H1 (cell line): ENCODE measurements around the gene ETS1. TPM values are rescaled to one million over a fixed set of nuclear protein-coding genes. Genes with fewer than 3 reads are reported as not detected.

Experiments
- CHD2 ChIP-seq: IDR thresholded peaks from 2 replicates; pipeline ENCODE4 v1.6.1; 2012; ENCODE audit warnings: low read length, improper control_type of control experiment
- POU5F1 ChIP-seq: IDR thresholded peaks from 2 replicates; pipeline ENCODE4 v1.6.1; 2011; ENCODE audit warnings: low read depth, mild to moderate bottlenecking, low read length, moderate library complexity
- SIN3A ChIP-seq, 2 experiments: IDR thresholded peaks in 1 of 2; conservative IDR thresholded peaks in 1 of 2; 2 replicates each; pipeline ENCODE4 v1.6.1; 2011 to 2012; ENCODE audit warnings: low read length in 2 of 2, improper control_type of control experiment in 1 of 2, low read depth in 1 of 2, mild to moderate bottlenecking in 1 of 2
- TAF1 ChIP-seq: IDR thresholded peaks from 2 replicates; pipeline ENCODE4 v1.6.1; 2011; ENCODE audit warnings: mild to moderate bottlenecking, low read depth, low read length
- polyA plus RNA-seq, 7 experiments: library from polyadenylated mRNA; depleted of rRNA in 3 of 7; stranded (reverse) in 5 of 7; unstranded in 2 of 7; fragments of >200 nt in 5 of 7; fragments of 200-250 nt in 2 of 7; gene quantifications; 1 replicate in 5 of 7; 2 replicates in 1 of 7; 4 replicates in 1 of 7; pipeline versions ENCODE4 v1.2.1 to v1.2.3, GENCODE V29; 2011 to 2013; ENCODE audit warnings: missing spikeins in 2 of 7, mixed read lengths in 2 of 7
- total RNA-seq: library from RNA; stranded (reverse); fragmentation: NEBNext Ultra II Directional; extraction: Animal tissue kit (Norgen Biotek cat#: 25700); gene quantifications from 2 replicates; pipeline ENCODE4 v1.2.1, GENCODE V29; 2021

ETS1 gene
- total and polyA plus RNA-seq, 2 of the 8 experiments (the other 6 are each of a cell fraction or from before 2014, with no cell fraction given): 10.0 to 35.3 TPM

DNA sequence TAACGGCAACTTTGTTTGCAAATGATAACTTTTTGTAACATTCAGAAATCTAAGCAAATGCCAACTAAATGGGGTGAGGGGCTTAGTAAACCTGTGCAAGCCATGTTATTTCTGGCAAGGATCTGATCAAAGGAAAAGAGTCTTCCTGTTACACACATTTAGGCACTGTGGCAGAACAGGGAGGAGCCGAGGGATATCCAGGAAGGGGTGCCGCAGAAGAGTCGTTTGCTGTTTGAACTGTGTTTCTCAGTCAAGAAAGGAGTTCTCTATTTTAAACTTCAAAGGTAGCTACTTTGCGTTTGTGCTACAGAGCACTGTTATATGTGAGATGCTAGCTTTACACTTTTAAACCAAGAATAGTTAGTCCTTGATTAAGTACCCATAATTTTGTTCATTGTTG, 175.5 kb downstream of the ETS1 start (continued):
- TF ChIP-seq SIN3A (conservative IDR thresholded peaks at IDR 0.05 in 1 of 2, IDR thresholded peaks at IDR 0.05 in 1 of 2; ENCODE audit: low read depth in 1 of 2, low read length in 2 of 2): no peak
- no peak for TF ChIP-seq CHD2
- no peak for TF ChIP-seq TAF1
- TF ChIP-seq POU5F1: no peak
